Tibial artery (tissue), 4 donors: ENCODE data around the gene NTNG2.

Experiments
- DNase-seq, 2 donors: peaks; one replicate each; pipeline ENCODE4 v3.0.0-alpha.2; 2019
- H3K27ac ChIP-seq, 2 donors: fragments of 200-600 bp; sonication (generic) in 1 of 2; 1 replicate in 1 of 2; 2 replicates in 1 of 2; pipeline ENCODE4 v1.5.1; 2018 to 2019; ENCODE audit warnings: mild to moderate bottlenecking in 1 of 2
- H3K27me3 ChIP-seq, 2 donors: fragments of 200-600 bp; sonication (generic) in 1 of 2; one replicate each; pipeline versions ENCODE4 v1.5.1 to v1.6.0; 2016 to 2019
- H3K36me3 ChIP-seq, 3 donors: fragments of 200-600 bp; sonication (generic) in 2 of 3; one replicate each; pipeline ENCODE4 v1.5.1; 2016 to 2019; ENCODE audit warnings: mild to moderate bottlenecking in 2 of 3
- H3K4me1 ChIP-seq, 4 donors: fragments of 200-600 bp; sonication (generic) in 2 of 4; 1 replicate in 3 of 4; 2 replicates in 1 of 4; pipeline ENCODE4 v1.5.1; 2016 to 2019
- H3K4me3 ChIP-seq, 2 donors: fragments of 200-600 bp; sonication (generic) in 1 of 2; 1 replicate in 1 of 2; 2 replicates in 1 of 2; pipeline ENCODE4 v1.5.1; 2018 to 2019; ENCODE audit warnings: mild to moderate bottlenecking in 2 of 2
- H3K9me3 ChIP-seq, 3 donors: fragments of 200-600 bp; sonication (generic) in 1 of 3; one replicate each; pipeline ENCODE4 v1.5.1; 2016 to 2019
- CTCF ChIP-seq, 2 experiments: fragments of 200-600 bp in 1 of 2; fragments of 450-650 bp in 1 of 2; IDR thresholded peaks; one replicate each; pipeline ENCODE4 v1.5.1; 2017 to 2019; ENCODE audit warnings: antibody characterized with exemption in 2 of 2, mild to moderate bottlenecking in 1 of 2, moderate library complexity in 1 of 2
- intact Hi-C: fragments of 100-400 bp; cut with DNase I; formaldehyde crosslinking; loops from one replicate; pipeline ENCODE4 v1.15.0; 2023; ENCODE audit warnings: low total_unique reads

NTNG2 gene

GRCh38 chr9:132236662-132237311 is 74.9 kb downstream of the NTNG2 start:
- peaks cover 0 to 40% of the 10 kb centered on the region in 2 donors for H3K27me3 ChIP-seq
- intact Hi-C loops, result loop anchor here (5.0 kb wide), 2 partner anchors 64 to 474 kb away; no protein-coding TSS in a partner anchor
- no peak overlapping the region for H3K27ac ChIP-seq
- H3K9me3 ChIP-seq, result no peaks in the 10 kb centered on the region
- peaks cover 0 to 19% (median 12%) of the 10 kb centered on the region in 4 donors for H3K4me1 ChIP-seq
- DNase-seq, result no peak
- TF ChIP-seq CTCF (IDR thresholded peaks at IDR 0.05), result no peak
- H3K4me3 ChIP-seq, result no peak overlapping the region
- H3K36me3 ChIP-seq, result no peaks in the 10 kb centered on the region

GRCh38 chr9:132237481-132237880 is 75.6 kb downstream of the NTNG2 start:
- H3K9me3 ChIP-seq, result no peaks in the 10 kb centered on the region
- H3K4me3 ChIP-seq, result no peak overlapping the region
- peaks cover 0 to 33% of the 10 kb centered on the region in 2 donors for H3K27me3 ChIP-seq
- H3K27ac ChIP-seq, result no peak overlapping the region
- intact Hi-C loops, result loop anchor here (5.0 kb wide), 2 partner anchors 65 to 475 kb away; no protein-coding TSS in a partner anchor
- no peak for DNase-seq
- H3K36me3 ChIP-seq, result no peaks in the 10 kb centered on the region
- TF ChIP-seq CTCF (IDR thresholded peaks at IDR 0.05), result no peak
- H3K4me1 ChIP-seq, result peaks cover 0 to 20% (median 15%) of the 10 kb centered on the region in 4 donors

GRCh38 chr9:132238026-132238972 is 76.4 kb downstream of the NTNG2 start:
- no peak for DNase-seq
- no peaks in the 10 kb centered on the region for H3K9me3 ChIP-seq
- peaks cover 0 to 25% (median 19%) of the 10 kb centered on the region in 4 donors for H3K4me1 ChIP-seq
- no peak overlapping the region for H3K27ac ChIP-seq
- H3K36me3 ChIP-seq, result no peaks in the 10 kb centered on the region
- peaks cover 0 to 25% of the 10 kb centered on the region in 2 donors for H3K27me3 ChIP-seq
- intact Hi-C loops, result loop anchor here (5.0 kb wide), 2 partner anchors 66 to 476 kb away; no protein-coding TSS in a partner anchor
- TF ChIP-seq CTCF (IDR thresholded peaks at IDR 0.05), result no peak
- H3K4me3 ChIP-seq, result no peak overlapping the region

- Histone ChIP-seq H3K27me3 (peaks cover 0 to 24% of the 10 kb centered on the region in 2 donors), H3K27ac (no peak overlapping the region)
- intact Hi-C loops, result loop anchor here (5.0 kb wide), 2 partner anchors 67 to 477 kb away; no protein-coding TSS in a partner anchor
Observed at GRCh38 chr9:132238992-132239391, 77.1 kb downstream of the NTNG2 start.

More at GRCh38 chr9:132238992-132239391, 77.1 kb downstream of the NTNG2 start:
- no peaks in the 10 kb centered on the region for H3K36me3 ChIP-seq
- no peak for TF ChIP-seq CTCF (IDR thresholded peaks at IDR 0.05)
- no peak for DNase-seq
- no peaks in the 10 kb centered on the region for H3K9me3 ChIP-seq
- no peak overlapping the region for H3K4me3 ChIP-seq
- peaks cover 0 to 25% (median 19%) of the 10 kb centered on the region in 4 donors for H3K4me1 ChIP-seq
